GM21360 (cell line): ENCODE measurements around the gene GOLGA2.
"Not testable (repeated sequence)": the region's sequence is repeated elsewhere in the genome, so short reads cannot be mapped to it uniquely, and the experiment has no call there.

ENCODE experiments used
- ATAC-seq: cut with Tn5 transposase; IDR thresholded peaks from one replicate; pipeline ENCODE4 v1.9.1; 2021; ENCODE audit warnings: mild to moderate bottlenecking, moderate library complexity; ENCODE audit not compliant: unreplicated experiment

Gene GOLGA2

DNA sequence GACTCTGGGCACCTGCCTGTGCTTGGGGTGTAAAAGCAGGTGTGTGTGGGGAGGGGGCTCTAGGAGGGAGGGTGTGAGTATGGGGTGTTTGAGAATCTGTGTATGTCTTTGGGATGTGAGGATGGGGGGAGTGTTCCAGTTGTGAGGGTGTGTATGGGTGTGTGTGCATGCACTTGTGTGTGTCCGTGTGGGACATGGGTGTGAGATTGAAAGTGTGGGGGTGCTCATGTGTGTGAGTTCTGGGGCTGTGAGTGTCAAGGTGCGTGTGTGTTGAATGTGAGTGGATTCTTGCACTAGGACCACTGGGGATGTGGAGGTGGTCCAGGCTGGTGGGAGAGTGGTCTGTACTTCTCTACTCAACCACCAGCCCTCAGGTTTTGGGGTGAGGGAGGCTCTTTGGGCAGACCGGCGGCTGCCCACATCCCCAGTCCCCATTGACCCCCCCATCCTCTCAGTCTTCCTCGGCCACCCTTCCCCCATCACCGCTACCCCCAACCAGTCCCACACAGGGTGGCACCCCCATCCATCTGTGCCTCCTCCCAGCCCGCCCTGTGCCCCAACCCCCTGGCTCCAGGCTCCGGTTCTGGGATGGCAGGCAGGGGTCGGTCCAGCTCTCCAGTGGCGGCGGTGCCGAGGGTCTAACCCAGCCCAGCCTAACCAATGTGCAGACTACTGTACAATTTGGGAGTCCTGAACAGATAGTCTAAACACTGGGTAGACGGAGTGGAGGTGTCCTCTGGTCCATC lies 31.5 kb downstream of the GOLGA2 start:
- no peak for ATAC-seq

DNA sequence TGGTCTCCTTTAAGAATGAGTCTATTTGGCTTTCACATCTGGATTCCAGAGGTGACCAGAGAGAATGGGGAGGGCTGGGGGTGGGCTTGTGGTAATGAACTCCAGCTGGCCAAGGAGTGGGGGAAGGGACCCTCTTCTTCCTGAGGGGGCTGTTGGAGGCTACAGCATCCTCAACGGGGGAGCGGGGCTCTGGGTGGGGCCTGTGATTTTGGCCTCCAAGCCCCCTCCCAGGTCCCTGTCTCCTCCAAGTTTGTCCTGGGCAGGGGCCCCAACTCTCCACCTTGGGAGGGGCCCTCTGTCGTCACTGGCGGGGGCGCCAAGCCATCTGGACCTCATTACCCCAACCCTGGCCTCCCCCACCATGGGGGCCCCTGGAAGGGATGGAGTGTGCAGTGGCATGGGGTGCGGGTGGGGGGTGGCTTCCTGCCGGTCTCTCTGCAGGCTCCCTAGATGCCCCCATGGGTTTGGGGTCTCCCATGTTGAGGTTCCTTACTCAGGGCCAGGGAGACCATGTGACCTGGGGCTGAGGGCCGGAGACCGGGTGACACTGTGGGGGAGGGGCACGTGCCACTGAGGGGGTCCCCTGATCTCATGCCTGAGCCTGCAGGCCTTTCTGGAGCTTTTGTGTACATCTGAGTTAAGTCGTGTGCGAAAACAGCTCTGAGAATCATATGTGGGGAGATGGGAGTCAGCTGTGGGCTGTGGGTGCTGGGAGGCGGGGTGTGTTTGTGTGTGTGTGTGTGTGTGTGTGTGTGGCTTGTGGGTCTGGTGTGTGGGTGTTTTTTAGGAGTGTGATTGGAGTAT lies 32.4 kb downstream of the GOLGA2 start:
- ATAC-seq: no peak

DNA sequence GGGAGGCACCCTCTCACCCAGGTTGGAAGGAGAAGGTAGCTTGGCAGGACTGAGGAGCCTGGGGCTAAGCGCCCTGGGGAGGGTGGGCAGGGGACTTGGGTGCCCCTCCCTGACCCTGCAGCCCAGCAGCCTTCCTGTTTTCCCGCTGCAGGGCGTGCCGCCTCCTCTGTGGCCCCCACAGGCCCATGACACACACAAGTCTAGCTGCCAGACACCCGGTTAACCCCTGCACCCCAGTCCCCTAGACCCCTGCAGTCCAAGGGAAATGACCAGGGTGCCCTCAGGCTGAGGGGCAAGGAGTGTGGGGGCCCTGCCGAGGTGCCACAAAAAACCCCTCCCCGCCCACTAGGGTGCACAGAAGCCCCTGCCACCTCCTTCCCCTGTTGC lies 33.0 kb downstream of the GOLGA2 start:
- ATAC-seq: no peak

DNA sequence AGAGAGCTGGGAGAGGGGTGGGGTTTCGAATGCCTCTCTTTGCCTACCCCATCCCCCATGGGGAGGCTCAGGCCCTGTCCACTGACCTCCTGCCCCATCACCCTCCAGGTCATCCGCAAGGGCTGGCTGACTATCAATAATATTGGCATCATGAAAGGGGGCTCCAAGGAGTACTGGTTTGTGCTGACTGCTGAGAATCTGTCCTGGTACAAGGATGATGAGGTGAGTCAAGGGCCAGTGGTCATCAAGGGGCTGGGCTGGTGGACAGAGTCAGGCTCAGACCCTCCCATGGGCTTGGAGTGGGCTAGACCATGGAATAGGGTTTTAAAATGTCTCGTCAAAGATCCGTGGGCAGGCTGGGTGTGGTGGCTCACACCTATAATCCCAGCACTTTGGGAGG lies 33.7 kb downstream of the GOLGA2 start:
- ATAC-seq: no peak

- no peak for ATAC-seq
These were observed 41.9 kb downstream of the GOLGA2 start for GRCh38 chr9:128233817-128234406.

GRCh38 chr9:128232528-128233428 lies 43.0 kb downstream of the GOLGA2 start:
- no peak for ATAC-seq

- no peak for ATAC-seq
These were observed 43.9 kb downstream of the GOLGA2 start for GRCh38 chr9:128231638-128232527.

GRCh38 chr9:128230897-128231296 lies 44.9 kb downstream of the GOLGA2 start:
- ATAC-seq: not testable (repeated sequence)

- no peak for ATAC-seq
These were observed 49.4 kb downstream of the GOLGA2 start for GRCh38 chr9:128226412-128226801.

DNA sequence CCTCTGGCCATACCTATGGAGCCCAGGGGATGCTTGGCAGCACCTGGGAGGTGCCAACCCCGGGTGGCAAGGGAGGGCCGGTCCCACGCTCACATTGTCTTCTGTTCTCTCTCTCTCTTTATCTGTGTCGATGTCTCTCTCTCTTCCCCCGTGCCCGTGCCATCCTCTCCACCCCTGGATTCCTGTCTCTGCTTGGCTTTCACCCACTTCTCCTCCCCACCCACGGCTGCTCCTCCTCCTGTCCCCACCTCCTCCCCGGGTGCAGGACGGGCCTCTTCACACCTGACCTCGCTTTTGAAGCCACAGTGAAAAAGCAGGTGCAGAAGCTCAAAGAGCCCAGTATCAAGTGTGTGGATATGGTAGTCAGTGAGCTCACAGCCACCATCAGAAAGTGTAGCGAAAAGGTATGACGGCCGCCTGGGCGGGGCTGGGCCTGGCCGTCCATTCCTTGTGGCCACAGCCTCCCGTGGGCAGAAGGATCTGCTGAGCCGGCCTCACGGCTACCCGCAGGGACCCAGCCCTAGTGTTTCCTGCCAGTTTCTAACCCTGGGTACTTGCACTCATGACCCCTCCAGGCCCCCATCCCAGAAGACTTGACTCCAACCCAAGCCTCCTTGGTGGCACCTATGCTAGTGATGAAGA lies 49.9 kb downstream of the GOLGA2 start:
- no peak for ATAC-seq

DNA sequence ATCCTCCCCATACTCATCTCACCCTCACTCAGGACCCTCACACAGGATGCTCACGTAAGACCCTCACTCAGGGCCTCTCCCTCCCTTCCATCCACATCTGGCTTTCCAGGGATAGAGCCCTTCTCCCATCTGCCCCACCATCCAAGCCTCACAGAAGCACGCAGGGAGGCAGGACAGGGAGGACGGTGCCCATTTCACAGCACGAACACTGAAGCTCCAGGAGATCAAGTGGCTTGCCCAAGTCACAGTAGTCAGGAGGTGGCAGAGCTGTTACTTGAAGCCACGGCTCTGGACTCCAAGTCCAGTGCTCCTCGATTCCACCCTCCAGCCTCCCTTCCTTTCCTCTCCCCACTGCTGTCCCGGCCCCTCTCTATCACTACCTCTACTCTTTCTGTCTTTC lies 50.9 kb downstream of the GOLGA2 start:
- ATAC-seq: no peak

- ATAC-seq: no peak
These were observed 52.7 kb downstream of the GOLGA2 start for GRCh38 chr9:128222880-128223670.

GRCh38 chr9:128222026-128222425 lies 53.8 kb downstream of the GOLGA2 start:
- no peak for ATAC-seq

DNA sequence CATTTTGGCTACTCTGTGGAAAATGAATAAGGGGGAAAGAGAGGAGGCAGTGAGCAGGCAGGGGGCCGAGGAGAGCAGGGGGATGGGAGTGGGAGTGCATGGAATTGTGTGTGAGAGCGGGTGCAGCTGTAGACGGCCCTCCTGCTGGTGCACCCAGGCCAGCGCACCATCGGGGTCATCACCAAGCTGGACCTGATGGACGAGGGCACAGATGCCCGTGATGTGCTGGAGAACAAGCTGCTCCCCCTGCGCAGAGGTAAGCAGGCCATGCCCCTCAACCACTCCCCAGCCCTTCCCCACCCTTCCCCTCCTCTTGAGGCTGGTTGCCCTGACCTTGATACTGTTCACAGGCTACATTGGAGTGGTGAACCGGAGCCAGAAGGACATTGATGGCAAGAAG lies 56.0 kb downstream of the GOLGA2 start:
- no peak for ATAC-seq

DNA sequence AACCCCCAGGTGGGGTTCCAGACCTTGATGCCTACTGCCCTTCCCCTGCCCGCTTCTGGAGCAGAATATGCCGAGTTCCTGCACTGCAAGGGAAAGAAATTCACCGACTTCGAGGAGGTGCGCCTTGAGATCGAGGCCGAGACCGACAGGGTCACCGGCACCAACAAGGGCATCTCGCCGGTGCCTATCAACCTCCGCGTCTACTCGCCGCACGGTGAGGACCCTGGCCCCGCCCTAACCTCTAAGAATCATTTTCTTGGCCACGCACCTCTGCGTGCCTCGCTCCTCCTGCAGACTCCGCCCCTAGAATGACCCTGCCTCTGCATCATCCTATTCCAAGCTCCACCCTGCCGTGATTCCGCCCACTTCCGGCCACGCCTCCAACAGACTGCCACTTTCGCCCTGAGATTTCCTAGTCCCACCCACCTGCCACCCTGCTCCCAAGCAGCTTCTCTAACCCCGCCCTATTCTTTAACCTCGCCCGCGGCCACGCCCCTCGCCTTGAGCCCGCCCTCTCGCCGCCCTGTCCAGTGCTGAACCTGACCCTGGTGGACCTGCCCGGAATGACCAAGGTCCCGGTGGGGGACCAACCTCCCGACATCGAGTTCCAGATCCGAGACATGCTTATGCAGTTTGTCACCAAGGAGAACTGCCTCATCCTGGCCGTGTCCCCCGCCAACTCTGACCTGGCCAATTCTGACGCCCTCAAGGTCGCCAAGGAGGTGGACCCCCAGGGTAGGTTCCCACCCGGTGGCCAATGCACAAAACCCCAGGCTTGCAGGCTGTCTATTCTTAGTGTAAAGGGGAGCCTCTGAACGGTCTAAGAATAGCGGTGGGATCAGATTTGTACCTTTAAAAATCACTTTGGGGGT lies 57.1 kb downstream of the GOLGA2 start:
- peak; percentile 84 for ATAC-seq

DNA sequence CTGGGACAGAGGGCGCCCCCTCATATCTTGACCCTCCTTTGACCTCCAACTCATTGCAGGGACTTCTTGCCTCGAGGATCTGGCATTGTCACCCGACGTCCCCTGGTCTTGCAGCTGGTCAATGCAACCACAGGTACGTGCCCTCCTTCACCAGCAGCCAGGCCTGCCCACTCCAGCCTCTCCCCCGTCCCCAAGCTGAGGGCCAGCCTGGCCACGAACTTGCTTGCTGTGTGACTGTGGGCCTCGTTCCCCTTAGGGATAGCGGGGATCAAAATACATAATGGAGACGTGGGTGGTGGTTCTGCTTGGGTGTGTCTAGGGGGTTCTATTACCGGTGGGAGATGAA lies 57.7 kb downstream of the GOLGA2 start:
- no peak for ATAC-seq

- ATAC-seq: no peak
These were observed 58.8 kb downstream of the GOLGA2 start for GRCh38 chr9:128216781-128217553.
